ENCODE measurements around the gene LRRC45. TPM values are rescaled to one million over a fixed set of nuclear protein-coding genes. Genes with fewer than 3 reads are reported as not detected.
A peak's percentile ranks its signal among the peaks of the same experiment; 100 is the strongest.

The LRRC45 gene
- total RNA-seq, 1 donor from 2014 or later: 39.4 TPM

DNA sequence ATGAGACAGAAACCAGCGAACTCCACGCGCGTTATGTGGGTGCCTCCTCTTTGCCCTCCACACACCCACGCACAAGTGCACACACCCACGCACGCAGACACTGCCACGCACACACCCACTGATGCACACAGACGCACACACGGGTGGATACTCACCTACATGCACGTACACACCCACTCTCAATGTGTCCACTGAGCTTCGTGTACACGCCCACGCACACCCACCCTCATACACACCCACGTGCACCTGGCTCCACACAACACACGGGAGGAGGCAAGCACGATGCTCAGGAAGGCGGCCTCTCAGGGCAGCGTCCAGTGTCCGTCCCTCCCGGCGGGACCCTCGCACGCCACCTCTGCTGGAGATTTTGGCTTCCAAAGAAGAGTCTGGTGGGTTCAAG is 24.3 kb downstream of the LRRC45 start:
- H3K4me1 Mint-ChIP-seq (ENCODE audit: low read depth): peaks cover 6% of the 10 kb centered on the region
- no peaks in the 10 kb centered on the region for H3K27me3 Mint-ChIP-seq
- TF ChIP-seq, protein P1, sequence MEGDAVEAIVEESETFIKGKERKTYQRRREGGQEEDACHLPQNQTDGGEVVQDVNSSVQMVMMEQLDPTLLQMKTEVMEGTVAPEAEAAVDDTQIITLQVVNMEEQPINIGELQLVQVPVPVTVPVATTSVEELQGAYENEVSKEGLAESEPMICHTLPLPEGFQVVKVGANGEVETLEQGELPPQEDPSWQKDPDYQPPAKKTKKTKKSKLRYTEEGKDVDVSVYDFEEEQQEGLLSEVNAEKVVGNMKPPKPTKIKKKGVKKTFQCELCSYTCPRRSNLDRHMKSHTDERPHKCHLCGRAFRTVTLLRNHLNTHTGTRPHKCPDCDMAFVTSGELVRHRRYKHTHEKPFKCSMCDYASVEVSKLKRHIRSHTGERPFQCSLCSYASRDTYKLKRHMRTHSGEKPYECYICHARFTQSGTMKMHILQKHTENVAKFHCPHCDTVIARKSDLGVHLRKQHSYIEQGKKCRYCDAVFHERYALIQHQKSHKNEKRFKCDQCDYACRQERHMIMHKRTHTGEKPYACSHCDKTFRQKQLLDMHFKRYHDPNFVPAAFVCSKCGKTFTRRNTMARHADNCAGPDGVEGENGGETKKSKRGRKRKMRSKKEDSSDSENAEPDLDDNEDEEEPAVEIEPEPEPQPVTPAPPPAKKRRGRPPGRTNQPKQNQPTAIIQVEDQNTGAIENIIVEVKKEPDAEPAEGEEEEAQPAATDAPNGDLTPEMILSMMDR (IDR thresholded peaks at IDR 0.05; ENCODE audit: unreplicated experiment): no peak
- H3K36me3 Mint-ChIP-seq (ENCODE audit: insufficient read depth): peaks cover 10% of the 10 kb centered on the region
- DNase-seq (ENCODE audit: low spot score, unreplicated experiment): no peak
- H3K27ac Mint-ChIP-seq: no peak overlapping the region
- no peak overlapping the region for H3K4me3 Mint-ChIP-seq (ENCODE audit: low read depth)
- no peaks in the 10 kb centered on the region for H3K9me3 Mint-ChIP-seq (ENCODE audit: low read depth)

DNA sequence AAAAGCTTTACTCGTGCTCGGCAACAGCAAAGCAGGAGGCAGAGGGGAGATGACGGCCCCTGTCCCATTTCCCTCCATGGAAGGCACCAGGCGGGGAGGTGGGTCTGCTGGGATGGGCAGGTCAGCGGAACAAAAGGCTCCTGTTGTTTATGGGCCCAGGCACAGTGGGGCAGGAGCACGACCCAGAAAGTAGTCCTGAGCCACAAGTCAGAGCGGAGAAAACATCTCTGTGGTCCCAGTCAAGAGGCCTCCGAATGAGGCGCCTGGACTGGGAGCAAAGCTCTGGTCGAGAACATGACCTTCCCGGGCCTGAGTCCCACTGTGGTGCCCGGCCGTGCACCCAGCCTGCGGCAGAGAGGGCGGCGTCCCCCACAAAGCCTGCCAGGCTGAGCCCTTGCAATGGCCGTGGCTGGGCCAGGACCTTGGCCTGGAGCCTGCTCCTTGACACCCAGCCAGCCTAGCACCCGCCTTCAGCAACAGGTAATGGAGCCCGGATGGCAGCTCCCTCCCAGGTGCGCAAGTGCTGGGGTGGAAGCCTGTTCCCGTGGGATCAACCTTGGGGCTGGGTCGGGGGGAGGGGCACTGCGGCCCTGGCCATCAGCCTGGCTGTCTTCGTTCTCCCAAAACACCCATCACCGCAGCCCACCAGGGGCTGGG is 24.9 kb downstream of the LRRC45 start:
- Mint-ChIP-seq H3K36me3 (ENCODE audit: insufficient read depth) (peaks cover 10% of the 10 kb centered on the region), H3K4me3 (ENCODE audit: low read depth) (no peak overlapping the region), H3K4me1 (ENCODE audit: low read depth) (peaks cover 7% of the 10 kb centered on the region), H3K9me3 (ENCODE audit: low read depth) (no peaks in the 10 kb centered on the region), H3K27ac (no peak overlapping the region), H3K27me3 (no peaks in the 10 kb centered on the region)
- TF ChIP-seq, protein P1 (IDR thresholded peaks at IDR 0.05; ENCODE audit: unreplicated experiment): no peak
- DNase-seq (ENCODE audit: low spot score, unreplicated experiment): no peak

DNA sequence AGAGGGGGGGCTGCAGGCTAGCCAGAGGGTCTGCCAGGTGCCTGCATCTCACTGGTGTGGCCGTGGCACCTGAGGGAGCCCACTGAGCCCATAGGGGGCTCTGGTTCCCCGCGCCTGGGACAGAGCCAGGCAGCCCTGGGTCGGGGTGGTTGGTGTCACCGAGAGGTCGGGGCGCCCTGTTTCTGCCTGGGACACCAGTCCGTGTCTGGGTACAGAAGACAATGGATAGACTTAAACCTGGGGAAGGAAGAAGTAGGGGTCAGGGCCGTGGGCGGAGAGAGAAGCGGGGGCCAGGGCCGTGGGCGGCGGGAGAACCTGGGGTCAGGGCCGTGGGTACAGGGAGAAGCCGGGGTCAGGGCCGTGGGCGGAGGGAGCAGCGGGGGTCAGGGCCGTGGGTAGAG is 25.5 kb downstream of the LRRC45 start:
- Mint-ChIP-seq H3K36me3 (ENCODE audit: insufficient read depth) (peaks cover 10% of the 10 kb centered on the region), H3K9me3 (ENCODE audit: low read depth) (no peaks in the 10 kb centered on the region), H3K4me3 (ENCODE audit: low read depth) (peak overlapping the region; percentile 31), H3K4me1 (ENCODE audit: low read depth) (peaks cover 9% of the 10 kb centered on the region), H3K27ac (no peak overlapping the region), H3K27me3 (no peaks in the 10 kb centered on the region)
- no peak for DNase-seq (ENCODE audit: low spot score, unreplicated experiment)
- TF ChIP-seq, protein P1 (IDR thresholded peaks at IDR 0.05; ENCODE audit: unreplicated experiment): no peak

DNA sequence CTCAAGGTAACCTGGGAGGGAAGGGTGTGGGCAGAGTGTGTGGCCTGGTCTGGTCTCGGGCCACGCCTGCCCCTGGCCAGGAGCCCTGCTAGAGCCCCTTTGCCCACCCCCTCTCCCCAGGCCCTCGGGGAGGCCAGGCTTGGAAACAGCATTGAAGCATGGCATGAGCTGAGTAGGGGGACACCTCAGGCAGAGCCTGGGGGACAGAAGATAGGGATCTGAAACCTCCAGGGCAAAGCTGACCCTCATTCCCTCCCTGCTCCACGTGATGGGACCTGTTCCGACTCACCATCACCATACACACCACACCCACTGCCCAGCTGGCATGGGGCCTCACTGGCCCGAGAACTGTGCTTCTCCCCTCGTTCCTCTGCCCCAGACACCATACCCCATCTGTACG is 26.0 kb downstream of the LRRC45 start:
- no peak overlapping the region for H3K4me3 Mint-ChIP-seq (ENCODE audit: low read depth)
- H3K4me1 Mint-ChIP-seq (ENCODE audit: low read depth): peaks cover 9% of the 10 kb centered on the region
- no peaks in the 10 kb centered on the region for H3K27me3 Mint-ChIP-seq
- H3K36me3 Mint-ChIP-seq (ENCODE audit: insufficient read depth): peaks cover 10% of the 10 kb centered on the region
- no peak overlapping the region for H3K27ac Mint-ChIP-seq
- no peak for DNase-seq (ENCODE audit: low spot score, unreplicated experiment)
- TF ChIP-seq, protein P1 (IDR thresholded peaks at IDR 0.05; ENCODE audit: unreplicated experiment): no peak
- H3K9me3 Mint-ChIP-seq (ENCODE audit: low read depth): no peaks in the 10 kb centered on the region

DNA sequence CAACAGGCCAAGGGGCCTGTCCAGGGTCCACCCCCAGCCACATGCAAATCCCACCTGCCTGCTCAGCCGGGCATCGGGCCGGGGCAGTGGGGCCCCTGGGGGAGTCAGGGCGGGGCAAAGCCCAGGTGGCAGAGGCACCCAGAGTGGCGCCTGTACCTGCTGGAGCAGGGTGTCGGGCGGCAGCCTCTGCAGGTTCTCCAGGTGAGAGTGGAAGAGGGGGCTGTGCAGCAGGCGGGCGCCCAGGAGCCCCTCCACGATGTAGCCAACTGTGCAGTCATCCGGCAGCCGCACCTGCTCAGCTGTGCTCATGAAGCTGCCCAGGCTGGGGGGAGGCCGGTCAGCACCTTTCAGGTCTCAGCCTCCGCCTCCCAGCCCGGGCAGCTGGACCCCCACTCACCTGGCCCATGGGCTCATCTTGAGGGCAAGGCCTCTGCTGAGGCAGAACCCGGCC is 26.4 kb downstream of the LRRC45 start:
- no peak overlapping the region for H3K4me3 Mint-ChIP-seq (ENCODE audit: low read depth)
- peaks cover 9% of the 10 kb centered on the region for H3K4me1 Mint-ChIP-seq (ENCODE audit: low read depth)
- peaks cover 10% of the 10 kb centered on the region for H3K36me3 Mint-ChIP-seq (ENCODE audit: insufficient read depth)
- DNase-seq (ENCODE audit: low spot score, unreplicated experiment): no peak
- H3K27ac Mint-ChIP-seq: no peak overlapping the region
- H3K9me3 Mint-ChIP-seq (ENCODE audit: low read depth): no peaks in the 10 kb centered on the region
- H3K27me3 Mint-ChIP-seq: no peaks in the 10 kb centered on the region
- TF ChIP-seq, protein P1 (IDR thresholded peaks at IDR 0.05; ENCODE audit: unreplicated experiment): no peak
